Right lung (tissue), 5 donors: Measurements from ENCODE around the gene ZNF581. TPM values are rescaled to one million over a fixed set of nuclear protein-coding genes. Genes with fewer than 3 reads are reported as not detected.

Source experiments
- DNase-seq, 2 donors: peaks; one replicate each; pipeline ENCODE4 v3.0.0-alpha.2; 2013
- polyA plus RNA-seq, 5 donors: library from polyadenylated mRNA; unstranded; fragments of 120-200 nt; gene quantifications; one replicate each; pipeline versions ENCODE4 v1.2.1 to v1.2.3, GENCODE V29; 2013; ENCODE audit warnings: inconsistent platforms in 1 of 5, low replicate concordance in 1 of 5; ENCODE audit not compliant: insufficient read length in 5 of 5, insufficient read depth in 1 of 5

The ZNF581 gene
- polyA plus RNA-seq, 5 donors, result 23.0 to 36.0 (median 29.5) TPM

DNA sequence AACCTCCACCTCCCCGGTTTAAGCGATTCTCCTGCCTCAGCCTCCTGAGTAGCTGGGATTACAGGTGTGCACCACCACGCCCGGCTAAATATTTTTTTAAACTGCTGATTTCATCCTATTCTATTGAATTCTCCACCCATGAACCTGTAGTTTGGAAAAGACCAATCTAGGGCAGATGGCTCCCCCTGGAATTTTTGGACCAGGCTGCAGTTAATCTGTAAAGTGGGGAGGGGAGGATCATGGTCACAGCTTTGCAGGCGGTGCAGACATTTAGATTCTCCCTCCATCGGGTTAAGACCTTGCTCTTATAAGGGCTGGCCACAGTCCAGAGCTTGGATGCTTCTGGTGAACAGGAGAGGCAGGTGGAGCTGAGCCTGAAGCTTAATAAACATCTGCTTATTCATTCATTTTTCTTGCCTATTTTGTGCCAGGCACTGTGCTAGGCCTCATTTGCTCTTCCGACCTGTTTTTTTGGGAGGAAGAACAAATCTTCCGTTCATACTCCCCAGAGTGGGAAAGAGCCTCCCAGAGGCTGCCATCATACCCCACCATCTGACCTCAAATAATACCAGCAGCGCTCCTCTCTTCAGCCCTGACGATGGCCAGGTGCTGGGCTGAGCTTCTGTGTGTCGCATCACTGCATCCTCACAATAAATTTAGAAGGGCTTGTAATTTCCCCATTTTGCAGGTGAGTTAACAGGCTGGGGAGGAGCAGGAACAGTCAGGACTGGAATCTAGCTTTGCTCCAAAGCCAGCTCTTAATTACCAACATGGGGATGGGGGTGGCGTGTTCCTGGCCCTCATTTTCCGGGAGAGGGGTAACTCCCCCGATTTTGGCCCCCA, 3.7 kb downstream of the ZNF581 start:
- no peak for DNase-seq

DNA sequence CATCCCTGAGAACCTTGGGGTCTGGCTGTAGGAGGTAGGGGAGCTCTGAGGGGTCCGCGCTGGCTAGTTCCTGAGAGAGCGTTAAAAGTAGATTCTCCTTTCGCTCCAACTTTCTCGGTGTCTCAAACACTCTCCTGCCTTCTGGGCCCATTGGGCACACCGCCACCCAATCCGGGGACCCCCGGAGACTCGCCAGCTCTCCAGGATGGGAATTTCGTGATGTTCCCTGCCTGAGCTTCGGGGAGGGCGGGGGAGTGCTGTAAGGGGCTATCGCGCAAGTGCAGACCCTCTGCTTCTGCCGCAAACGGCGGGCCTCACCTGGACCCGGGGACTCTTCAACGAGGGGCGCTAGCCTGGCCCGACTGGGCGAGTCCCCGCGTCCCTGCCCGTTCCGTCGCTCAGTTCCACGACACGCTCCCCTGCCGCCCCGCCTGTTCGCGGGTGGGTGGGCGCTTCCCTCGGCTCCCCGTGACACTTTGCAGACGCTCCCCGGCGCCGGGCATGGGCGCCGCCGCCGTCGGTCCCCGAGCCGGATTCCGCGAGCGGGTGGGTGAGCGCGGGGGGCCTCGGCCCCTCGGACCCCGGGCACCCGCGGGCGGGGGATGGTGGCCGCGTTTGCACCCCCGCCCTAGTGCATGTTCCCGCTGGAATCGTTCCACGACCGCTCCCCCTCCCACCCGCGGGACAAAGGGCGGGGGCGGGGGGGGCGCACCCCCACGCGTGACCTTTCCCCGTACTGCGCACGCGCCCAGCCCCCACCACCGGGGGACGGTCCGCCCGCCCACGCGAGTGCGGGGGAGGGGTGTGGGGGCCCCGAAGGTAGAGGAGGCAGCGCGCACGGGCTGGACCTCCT, 4.5 kb downstream of the ZNF581 start, which contains the start of gene CCDC106:
TSS of gene CCDC106 (plus strand) at position 481 of the 853 bp plus-strand sequence. CDS start 835 bp downstream, outside the sequence.
- peak; percentile 69 to 86 for DNase-seq

DNA sequence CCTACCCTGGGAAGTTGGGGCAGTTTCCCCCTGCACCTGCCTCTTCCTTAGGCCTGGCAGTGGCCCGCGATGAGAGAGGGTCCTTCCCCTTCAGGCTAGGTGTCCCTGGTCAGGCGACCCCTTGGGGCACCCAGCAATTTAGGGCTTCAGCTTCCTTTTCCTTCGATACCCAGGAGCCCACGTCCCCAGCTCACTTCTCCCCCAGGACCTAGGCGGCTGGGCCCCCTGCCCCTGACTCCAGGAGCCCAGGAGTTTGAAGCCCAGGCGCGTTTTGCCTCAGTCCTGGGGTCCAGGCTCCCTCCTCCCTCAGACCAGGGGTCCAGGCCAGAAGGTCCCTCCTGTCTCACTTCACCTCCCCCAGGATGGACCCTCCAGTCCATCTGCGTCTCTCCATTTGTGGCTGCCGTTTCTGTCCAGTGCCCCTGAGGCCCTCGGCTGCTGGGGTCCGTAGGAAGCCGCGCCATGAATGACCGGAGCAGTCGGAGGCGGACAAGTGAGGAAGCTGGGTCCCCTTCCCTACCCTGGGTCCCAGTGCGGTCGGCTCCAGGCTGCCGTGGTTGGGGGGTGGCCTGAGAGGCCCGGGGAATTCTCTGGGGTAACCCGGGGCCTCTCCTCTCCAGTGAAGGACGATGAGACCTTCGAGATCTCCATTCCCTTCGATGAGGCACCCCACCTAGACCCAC, 5.3 kb downstream of the ZNF581 start:
- DNase-seq, result no peak

DNA sequence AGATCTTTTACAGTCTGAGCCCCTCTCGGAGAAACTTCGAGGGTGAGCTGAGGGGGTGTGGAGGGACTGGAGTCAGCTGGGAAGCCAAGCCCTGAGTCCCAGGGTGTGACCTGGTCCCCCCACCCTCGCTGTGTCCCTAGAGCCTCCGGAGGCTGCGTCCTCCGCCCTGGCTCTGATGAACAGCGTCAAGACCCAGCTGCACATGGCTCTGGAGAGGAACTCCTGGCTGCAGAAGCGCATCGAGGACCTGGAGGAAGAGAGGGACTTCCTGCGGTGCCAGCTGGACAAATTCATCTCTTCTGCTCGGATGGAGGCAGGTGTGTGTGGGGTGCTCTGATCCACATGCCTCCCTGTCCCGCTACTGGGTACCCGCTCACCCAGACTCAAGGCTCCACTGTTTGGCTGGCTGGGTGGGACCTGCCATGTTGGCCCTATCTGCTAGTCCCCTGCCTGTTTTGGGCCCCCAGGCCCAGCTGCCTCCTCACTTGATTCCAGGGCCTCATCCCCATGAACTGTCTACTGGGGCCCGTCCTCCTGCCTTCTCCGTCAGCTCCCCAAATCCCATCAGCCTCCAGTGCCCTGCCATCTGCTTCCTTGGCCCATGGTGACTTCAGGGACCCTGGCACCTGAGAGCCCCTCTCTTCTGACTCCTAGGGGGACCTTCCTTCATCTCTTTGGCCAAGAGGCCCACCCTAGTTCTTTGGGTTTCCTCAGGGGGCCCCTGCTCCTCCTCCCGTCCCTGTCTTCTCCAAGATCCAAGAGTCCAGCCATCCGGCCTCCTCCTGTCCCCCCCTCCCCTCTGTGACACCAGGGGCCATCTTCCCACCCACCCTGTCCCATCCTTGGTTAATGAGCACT, 6.0 kb downstream of the ZNF581 start:
- no peak for DNase-seq

DNA sequence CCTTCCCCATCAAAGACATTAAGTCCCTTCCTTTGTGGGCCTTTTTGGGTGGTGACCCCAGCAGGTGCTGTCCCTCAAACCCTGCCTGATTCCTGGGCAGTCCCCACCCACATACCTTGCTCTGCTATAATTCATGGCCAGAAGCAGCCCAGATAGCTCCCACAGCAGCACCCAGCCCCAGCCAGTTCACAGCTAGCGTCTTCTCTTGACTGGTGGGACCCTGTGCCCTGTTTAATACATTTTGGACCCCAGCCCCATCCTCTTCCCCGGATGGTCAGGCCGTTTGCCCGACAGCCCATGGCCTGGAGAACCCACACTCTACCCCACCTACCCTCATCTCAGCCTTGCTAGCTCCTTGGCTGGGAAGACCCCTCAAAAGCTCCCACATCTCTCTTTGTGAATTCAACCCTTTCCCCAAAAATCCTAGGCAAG, 6.7 kb downstream of the ZNF581 start:
- DNase-seq, result no peak

DNA sequence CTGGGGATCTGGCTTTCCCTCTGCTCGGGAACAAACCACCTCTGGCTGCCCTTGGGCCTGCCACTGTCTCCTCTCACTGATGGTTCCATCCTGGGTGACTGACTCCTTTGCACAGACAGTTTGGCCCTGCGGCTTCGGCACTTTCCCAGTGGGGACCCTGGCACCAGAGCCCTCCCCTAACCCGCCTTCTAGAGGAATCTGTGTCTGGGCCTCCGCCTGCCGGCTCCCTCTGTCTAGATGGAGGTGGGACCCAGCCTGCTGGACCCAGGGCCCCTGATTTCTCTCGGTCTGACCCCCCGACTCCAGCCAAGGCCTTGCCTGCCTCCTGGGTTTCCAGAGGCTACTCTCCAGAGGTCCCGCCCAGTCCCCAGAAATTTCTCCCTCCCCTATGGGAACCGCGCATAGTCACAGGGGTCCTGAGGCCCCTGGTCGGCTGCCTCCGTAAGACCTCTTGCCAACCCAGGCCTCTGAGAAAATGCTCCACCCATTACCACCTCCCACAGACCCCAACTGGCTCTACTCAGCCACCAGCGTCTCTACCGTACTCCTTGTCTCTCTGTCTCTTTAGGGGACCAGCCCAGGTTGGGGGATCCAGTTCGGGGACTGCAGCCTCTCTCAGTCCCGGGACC, 7.3 kb downstream of the ZNF581 start:
- no peak for DNase-seq

DNA sequence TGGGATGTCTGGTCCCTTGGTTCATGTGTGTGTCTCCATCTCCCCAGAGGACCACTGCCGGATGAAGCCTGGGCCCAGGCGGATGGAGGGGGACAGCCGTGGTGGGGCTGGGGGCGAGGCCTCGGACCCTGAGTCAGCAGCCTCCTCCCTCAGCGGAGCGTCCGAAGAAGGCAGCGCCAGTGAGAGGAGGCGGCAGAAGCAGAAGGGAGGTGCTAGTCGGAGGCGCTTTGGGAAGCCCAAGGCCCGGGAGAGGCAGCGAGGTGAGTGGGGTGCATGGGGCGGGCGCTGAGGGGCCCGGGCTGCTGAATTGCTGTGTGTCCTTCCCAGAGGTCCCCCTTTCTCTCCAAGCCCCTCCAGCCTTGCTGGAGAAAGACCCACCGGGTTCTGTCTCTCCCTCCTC, 7.8 kb downstream of the ZNF581 start:
- no peak for DNase-seq

DNA sequence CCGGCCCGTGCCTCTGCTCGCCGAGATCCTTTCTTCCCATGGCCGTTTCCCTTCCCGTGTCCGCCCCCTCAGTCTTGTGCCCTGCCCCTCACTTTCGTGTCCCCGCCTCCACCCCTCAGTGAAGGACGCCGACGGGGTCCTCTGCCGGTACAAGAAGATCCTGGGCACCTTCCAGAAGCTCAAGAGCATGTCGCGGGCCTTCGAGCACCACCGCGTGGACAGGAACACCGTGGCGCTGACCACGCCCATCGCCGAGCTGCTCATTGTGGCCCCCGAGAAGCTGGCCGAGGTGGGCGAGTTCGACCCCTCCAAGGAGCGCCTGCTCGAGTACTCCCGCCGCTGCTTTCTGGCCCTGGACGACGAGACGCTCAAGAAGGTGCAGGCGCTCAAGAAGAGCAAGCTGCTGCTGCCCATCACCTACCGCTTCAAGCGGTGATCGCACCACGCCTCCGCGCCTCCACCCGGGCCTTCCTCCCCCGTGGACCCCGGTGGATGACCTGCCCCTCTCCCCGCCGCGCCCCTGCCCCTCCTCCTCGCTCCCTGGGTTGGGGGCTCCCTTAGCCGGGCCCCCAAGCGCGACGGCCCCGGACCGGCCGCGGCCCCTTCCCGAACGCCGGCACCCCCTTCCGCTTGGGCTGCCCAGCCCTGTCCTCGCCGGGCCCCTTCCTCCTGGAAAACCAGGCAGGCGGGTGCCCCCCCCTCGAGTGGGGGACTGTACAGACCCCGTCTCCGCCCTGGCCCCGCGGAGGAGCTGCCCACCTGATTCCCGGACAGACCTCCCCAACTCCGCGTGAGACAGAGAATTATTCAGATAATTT, 9.1 kb downstream of the ZNF581 start:
- no peak for DNase-seq

DNA sequence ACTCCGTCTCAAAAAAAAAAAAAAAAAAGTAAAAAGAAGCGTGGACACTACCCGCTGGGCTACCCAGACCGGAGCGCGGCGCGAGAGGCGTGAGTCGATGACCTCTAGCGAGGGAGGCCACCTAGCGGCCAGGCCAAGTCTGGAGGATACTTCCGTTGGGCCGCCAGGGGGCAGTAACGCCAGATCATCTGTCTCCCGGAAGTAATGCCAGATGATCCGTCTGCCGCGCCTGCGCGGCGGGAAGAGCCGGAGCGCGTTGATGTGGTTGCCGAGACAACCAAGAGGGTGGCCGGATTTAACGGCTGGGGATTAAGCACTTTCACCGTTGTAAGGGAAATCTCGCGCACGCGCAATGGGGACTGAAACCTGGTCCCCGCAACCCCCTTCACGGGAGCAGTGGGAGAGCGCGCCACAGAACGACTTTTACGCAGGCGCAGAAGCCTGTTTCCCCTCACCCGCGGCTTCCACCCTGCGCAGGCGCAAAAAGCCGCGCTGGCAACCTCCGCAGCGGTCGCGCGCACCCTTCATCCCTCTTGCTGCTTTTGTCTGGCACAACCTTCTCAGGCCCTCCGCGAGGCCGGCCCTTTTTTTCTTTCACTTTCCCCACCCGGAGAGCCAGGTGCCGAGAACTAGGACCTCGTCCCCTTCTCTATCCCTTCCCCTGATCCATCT, 10.3 kb downstream of the ZNF581 start:
- DNase-seq, result peak; percentile 100

DNA sequence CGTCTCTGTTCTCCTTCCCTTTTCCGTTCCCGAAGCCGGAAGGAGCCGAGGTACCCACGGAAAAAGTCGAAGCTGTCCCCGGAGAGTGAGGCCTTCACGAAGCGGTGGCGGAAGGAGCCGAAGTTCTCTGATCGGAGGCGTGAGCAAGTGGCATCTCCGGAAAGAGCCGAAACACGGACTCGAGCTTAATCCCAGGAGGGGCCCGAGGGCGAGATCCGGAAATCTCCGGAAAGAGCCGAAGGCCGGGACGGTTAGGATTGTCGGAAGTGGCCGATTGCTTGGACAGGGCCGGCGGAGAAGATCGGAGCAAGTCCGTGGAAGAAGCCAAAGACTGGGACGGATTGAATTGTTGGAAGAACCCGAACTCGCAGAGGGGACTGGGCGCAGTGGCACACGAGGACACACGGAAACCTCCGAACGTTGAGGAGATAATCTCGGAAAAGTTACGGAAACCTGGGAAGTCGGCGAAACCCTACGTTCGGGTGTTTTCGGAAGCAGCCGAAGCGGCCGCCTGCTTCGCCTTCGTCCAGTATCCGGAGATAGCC, 10.9 kb downstream of the ZNF581 start:
- peak; percentile 98 to 99 for DNase-seq

DNA sequence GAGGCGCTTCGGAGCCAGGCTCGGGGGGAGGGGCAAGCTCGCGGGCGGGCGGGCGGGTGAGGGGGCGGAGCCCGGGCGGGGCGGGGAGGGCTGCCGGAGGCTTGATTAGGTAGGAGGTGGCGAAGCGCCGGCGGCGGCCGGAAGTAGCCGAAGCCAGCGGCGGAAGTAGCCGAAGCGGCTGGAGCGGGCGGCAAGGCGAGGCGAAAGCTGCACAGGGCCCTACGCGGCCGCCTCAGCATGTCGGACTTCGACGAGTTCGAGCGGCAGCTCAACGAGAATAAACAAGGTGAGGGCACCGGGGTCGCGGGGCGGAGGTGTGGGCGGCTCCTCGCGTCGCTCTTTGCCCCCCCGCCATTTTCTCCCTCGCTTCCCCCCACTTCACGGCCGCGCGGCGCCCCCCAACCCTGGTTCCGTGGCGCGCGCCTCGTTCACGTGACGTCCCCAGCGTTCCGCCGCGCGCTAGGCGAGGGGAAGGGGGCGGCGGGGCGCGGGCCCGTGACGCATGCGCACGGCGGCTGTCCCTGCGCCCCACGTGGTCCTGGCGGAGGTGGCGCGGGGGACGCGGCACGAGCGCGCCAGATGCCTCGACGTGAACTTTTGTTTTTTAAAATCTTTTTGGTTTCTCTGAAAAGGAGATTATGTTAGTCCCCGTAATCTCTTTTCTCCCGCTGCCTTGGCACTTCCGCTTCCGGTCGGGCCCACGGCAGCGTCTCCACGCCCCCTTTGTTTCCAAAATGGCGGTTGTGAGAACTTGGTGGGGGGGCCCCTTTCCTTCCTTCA, 11.6 kb downstream of the ZNF581 start, which contains the start of gene U2AF2:
TSS of gene U2AF2 (plus strand) at position 168 of the 780 bp plus-strand sequence. CDS start at position 238, 70 bp downstream.
- peak; percentile 72 to 77 for DNase-seq

DNA sequence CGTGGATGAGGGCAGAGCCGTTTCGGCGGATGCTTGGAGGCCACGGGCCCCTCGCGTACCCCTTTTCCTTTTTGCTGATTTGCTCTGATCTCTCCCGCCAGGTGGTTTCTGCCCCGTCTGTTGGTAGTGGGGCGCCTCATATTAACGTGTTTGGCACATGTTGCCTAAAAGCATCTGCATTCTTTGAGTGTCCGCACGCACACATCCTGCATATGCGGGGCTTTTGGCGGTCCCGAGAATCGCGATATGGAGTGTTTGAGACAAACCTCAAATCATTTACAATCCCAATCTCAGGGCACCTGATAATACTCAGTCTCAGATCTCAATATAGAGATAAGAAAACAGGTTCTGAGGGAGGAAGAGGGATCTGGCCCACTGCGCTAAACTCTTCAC, 12.2 kb downstream of the ZNF581 start:
- no peak for DNase-seq

DNA sequence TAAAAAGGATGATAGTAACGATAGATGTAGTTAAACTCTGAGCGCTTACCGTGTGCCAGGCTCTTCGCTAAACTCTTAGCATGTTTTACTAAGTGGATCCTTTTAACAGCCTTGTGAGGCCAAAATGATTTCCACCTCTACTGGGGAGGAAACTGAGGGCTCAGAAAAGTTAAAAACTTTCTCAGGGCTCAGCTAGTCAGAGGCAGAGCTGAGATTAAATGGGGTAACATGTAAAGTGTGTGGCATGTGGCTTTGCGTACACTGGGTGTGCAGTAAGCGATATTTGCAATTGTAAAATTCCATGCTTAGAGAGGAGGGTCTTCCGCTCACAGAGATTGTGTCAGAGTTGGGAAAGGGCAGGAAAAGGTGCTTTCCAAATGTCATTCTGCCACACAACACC, 13.1 kb downstream of the ZNF581 start:
- DNase-seq, result no peak

DNA sequence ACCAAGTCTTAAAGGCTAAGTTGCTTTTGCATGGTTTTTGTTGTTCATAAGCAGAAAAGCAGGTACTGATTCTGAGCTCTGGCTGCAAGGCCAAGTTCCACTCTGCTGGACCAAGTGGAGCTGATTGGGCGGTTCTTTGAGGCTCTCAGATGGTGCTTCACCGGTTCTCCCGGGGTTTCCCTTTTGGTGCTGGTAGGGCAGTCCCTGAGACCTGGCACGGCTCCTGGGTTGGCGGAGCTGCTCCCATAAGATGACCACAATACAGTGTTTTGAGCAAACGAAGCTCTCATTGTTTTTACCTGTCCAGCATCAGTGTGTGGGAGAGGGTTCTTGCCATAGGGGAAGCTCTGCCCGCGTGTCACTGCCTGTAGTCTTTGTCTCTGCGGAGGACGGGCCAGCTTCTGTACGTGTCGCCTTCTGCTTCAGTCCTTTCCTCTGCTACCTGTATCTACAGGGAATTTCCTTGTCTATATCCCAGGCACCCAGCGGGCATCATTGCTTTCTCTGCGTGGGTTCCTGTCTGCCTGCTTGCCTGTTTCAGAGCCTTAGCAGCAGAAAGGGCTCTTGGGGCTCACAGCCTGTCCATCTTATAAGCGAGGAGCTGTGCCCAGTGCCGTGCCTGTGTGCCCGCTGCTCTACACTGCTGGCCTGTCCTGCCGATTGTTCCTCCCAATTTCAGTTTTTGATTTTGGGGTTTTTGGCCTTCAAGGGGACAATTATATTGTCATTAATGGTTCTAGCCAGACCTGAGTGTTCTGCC, 13.7 kb downstream of the ZNF581 start:
- DNase-seq, result no peak

DNA sequence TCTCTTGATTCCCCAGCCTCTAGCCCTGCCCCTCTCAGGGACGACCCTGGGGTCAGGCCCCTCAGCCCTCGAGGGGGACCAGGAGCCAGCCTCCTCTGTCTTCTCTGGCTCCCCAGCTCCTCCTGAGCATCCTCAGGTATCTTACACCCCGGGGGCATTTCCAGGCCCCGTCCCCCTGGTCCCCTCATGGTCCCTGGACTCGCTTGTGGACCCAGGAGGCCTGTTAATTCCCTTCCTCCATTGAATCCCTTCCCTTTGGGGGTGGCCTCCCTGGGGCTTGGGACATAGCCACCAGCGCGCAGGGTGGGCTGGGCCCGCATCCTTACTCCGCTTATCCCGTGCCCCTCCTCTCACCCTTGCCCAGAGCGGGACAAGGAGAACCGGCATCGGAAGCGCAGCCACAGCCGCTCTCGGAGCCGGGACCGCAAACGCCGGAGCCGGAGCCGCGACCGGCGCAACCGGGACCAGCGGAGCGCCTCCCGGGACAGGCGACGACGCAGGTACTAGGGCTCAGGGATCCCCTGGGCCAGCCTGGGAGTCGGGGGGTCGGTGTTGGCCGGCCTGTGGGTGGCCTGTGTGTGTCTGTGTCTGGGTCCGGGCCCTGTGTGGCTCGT, 15.5 kb downstream of the ZNF581 start:
- no peak for DNase-seq

DNA sequence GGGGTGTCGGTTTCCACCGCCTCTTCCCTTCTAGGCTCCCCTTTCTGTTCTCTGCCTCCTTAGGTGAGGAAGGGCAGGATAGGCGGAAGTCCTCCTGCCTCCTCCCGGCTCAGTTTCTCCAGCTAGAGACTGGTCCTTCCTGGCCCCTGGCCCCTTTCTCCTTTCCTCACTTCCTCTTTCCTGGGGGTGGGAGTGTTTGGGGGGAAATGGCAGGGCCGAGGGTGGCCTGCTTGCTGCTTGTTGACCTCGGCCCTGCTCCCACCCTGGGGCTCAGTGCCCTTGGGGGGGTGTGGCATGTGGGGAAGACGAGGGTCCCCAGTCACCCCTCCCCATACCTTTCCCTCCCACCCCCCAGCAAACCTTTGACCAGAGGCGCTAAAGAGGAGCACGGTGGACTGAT, 16.4 kb downstream of the ZNF581 start:
- no peak for DNase-seq

DNA sequence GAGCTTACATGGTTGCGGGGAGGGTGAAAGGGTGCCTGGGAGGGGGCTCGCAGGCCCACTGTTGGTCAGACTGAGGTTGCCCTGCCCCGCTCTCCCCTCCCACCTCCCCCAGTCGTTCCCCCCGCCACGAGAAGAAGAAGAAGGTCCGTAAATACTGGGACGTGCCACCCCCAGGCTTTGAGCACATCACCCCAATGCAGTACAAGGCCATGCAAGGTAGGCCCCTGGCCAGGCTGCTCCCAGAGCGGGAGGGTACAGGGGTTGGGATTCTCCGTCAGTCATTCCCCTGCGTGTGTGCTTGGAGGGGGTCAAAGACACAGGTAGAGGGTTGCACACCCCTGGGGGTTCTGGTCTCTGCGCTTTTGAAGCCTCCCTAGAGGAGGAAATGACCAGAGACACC, 17.0 kb downstream of the ZNF581 start:
- no peak for DNase-seq
